GM18868 (cell line): ENCODE data around the gene EMX2.
"Not testable (repeated sequence)": the region's sequence is repeated elsewhere in the genome, so short reads cannot be mapped to it uniquely, and the experiment has no call there.

Source experiments
- ATAC-seq: cut with Tn5 transposase; IDR thresholded peaks from one replicate; pipeline ENCODE4 v1.9.1; 2021; ENCODE audit warnings: mild to moderate bottlenecking, moderate library complexity; ENCODE audit not compliant: unreplicated experiment

The EMX2 gene

DNA sequence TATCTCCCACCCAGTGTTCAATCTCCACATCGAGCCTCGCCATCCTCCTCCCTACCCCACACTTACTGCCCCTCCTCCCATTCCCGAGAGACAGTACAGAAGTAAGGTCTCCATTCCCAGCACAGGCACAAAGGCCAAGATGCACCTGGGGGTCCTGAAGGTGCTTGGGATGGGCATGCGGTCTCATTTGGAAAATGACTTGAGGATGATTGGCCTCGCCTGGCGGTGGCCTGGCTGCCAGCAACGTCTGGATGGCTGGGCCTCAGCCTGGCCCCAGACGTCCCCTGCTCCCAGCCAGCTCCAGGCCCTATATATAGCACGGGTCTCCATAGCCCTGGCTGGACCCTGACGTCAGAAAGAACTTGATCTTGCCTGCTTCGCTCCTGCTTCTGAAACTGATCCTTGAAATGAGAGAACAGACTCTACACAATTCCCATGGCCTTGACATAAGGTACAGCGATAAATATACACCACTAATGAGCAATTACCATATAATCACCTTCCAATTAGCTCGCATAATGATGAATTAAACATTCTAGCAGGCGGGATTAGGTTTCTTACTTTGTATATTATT lies 11.8 kb downstream of the EMX2 start:
- no peak for ATAC-seq

- no peak for ATAC-seq
Measured at GRCh38 chr10:117555017-117555416, 12.5 kb downstream of the EMX2 start.

DNA sequence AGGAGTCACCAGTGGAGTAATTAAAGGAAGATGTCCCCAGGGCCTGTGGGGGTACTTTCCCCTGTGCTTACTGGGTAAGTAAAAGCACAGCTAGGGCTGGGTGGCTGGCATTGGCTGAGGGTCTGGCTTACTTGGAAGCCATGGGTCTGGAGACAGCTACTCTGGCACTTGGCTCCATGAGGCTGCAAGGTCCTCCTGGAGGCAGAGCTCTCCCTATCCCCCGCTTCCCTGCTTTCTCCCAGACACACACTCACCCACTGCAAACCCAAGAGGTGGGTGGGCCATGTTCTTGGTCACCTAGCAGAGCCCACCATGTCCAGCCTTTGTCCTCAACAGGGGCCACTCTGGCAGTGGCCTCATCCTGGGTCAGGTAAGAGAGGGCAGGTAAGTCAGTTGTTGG lies 13.3 kb downstream of the EMX2 start:
- ATAC-seq: no peak

- no peak for ATAC-seq
Measured at GRCh38 chr10:117556356-117556755, 13.8 kb downstream of the EMX2 start.

- no peak for ATAC-seq
Measured at GRCh38 chr10:117559712-117560111, 17.2 kb downstream of the EMX2 start.

GRCh38 chr10:117560942-117561341 lies 18.4 kb downstream of the EMX2 start:
- ATAC-seq: no peak

DNA sequence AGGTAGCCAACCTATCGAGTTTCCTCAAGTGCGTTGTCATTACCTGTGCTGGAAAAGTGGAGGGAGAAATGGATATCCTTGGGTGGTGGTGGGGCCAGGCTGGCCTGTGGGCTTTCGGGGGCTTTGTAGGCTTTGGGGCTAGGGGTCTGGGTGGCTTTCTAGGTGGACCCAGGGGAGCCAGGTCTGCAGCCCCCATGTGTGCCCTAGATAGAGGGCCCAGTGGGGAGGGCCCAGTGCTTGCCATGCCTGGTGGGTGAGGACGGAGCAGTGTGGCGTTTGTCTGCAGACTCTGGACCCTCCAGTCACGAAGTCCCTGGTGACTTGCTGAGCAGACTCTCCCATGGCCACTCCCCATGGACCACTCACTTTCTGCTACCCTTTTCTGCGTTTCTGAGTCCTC lies 19.7 kb downstream of the EMX2 start:
- ATAC-seq: no peak

- no peak for ATAC-seq
Measured at GRCh38 chr10:117562896-117563737, 20.6 kb downstream of the EMX2 start.

- no peak for ATAC-seq
Measured at GRCh38 chr10:117563780-117564179, 21.2 kb downstream of the EMX2 start.

DNA sequence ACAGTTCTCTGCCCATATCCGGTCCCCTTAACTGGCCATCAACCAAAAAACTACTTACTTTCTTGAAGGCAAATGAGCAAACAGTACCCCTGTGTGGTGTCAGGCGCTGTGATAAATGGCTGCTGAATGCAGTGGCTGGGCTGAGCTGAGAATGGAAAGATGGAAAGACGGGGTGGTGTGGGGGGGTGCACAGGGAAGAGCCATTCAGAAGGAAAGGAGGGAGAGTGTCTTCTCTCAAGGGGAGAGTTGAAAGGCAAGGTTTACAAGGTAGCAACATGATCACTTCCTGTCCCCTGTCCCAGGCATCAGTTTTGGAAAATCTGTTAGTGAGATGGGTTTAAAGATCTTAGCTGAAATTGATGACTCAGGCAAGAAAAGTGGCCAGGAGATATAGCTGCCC lies 22.5 kb downstream of the EMX2 start:
- ATAC-seq: no peak

DNA sequence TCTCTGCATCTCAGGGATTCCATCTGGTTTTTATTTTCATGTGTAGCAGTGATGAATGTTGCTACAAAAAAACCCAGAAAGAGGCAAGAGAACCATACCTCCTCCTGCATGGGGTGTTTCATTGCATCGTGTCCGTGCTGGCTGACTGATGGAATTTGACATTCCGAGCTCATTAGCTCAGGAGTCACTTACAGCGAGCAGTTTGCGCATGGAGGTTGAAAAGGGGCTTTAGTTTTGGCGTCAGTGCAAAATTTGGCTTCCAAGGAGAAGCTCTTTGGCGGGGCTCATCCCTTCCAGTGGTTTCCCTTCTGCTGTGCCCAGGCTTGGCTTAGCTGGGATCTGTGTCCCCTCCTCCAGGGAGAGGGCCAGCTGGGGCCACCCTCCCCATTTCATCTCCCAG lies 25.8 kb downstream of the EMX2 start:
- no peak for ATAC-seq

- ATAC-seq: no peak
Measured at GRCh38 chr10:117569610-117570390, 27.3 kb downstream of the EMX2 start.

DNA sequence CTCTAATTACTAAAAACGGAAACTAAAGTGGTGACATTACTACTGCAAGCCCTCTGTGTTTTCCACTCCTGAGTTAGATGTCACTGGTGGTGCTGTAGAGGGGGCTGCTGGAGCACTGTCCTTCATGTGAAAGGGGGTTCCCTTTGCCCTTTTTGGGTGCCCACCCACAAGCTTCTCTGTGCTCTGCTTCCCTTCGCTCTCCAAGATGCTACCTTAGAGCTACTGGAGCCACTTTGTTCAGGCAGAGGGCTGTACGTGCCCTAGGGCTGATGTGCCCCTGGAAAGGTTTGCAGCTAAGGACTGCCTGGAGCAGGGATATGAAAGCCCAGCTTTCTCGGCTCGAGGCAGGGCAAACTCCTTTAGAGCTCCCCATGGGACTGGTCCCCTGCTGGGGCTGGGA lies 28.3 kb downstream of the EMX2 start:
- ATAC-seq: no peak

GRCh38 chr10:117574498-117575146 lies 32.1 kb downstream of the EMX2 start:
- no peak for ATAC-seq

GRCh38 chr10:117578490-117578889 lies 35.9 kb downstream of the EMX2 start:
- no peak for ATAC-seq

DNA sequence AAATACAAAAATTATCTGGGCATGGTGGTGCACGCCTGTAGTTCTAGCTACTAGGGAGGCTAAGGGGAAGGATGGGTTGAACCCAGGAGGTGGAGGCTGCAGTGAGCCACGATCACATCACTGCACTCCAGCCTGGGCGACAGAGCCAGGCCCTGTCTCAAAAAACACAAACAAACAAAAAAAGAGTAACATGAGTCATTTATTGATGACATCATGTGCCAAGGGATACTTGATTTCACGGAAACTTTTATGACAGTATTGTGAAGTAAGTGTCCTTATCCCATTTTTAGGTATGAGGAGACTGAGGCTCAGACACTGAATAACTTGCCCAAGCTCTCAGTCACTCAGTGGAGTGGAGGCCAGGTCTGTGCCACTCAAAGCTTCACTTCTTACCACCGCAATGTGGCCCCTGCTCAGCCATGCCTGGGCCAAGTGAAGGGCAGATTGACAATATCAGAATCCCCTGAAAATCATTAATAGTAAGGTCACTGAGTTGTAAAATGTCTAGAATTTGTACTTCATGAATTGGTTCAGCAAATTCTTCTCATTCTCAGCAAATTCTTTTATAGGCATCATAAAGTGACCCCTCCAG lies 36.5 kb downstream of the EMX2 start:
- no peak for ATAC-seq

- no peak for ATAC-seq
Measured at GRCh38 chr10:117581961-117582360, 39.4 kb downstream of the EMX2 start.

GRCh38 chr10:117584831-117585230 lies 42.3 kb downstream of the EMX2 start:
- ATAC-seq: not testable (repeated sequence)

GRCh38 chr10:117587036-117587435 lies 44.5 kb downstream of the EMX2 start:
- no peak for ATAC-seq

DNA sequence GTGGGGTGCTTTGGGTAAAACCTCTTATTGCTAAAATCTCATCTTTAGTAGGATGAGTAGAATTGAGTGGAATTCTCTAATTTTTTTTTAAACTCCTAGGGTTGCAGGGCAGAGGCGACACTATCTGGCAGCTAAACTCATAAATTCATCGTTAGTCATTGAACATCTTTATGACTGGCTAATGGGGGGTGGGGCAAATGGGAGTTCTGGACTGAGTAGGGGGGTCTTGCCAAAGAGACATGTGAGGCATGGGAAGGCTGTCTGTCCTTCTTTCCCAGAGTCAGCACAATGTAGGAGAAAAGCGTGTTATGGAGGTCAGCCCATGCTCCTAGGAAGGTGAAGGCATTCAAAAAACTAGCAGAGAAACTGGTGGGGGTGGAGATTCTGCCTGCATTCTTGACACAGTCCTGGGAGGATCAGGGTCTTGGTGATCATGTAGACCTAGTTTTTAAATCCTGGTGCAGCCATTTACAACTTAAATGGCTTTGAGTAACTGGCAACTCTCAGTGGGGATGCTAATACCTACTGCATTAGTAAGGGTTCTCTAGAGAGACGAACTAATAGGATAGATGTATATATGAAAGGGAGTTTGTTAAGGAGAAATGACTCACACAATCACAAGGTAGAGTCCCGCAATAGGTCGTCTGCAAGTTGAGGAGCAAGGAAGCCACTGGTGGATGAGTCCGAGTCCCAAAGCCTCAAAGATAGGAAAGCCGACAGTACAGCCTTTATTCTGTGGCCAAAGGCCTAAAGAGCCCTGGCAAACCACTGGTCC lies 47.7 kb downstream of the EMX2 start:
- no peak for ATAC-seq
